ENCODE data around the gene ALDH1A3. TPM values are rescaled to one million over a fixed set of nuclear protein-coding genes. Genes with fewer than 3 reads are reported as not detected.
A peak's percentile ranks its signal among the peaks of the same experiment; 100 is the strongest.

The ALDH1A3 gene
- total RNA-seq, 1 donor from 2014 or later: 2.1 TPM

- DNase-seq (ENCODE audit: low spot score): no peak
These were observed 2.1 kb downstream of the ALDH1A3 start for GRCh38 chr15:100881573-100882336.

GRCh38 chr15:100885116-100885515, 5.5 kb downstream of the ALDH1A3 start:
- DNase-seq (ENCODE audit: low spot score): no peak

GRCh38 chr15:100885811-100886210, 6.2 kb downstream of the ALDH1A3 start:
- DNase-seq (ENCODE audit: low spot score): no peak

- DNase-seq (ENCODE audit: low spot score): no peak
These were observed 7.7 kb downstream of the ALDH1A3 start for GRCh38 chr15:100887211-100887913.

GRCh38 chr15:100889385-100890050, 9.9 kb downstream of the ALDH1A3 start:
- DNase-seq (ENCODE audit: low spot score): peak; percentile 51

GRCh38 chr15:100890051-100890720, 10.6 kb downstream of the ALDH1A3 start:
- DNase-seq (ENCODE audit: low spot score): no peak

- no peak for DNase-seq (ENCODE audit: low spot score)
These were observed 11.2 kb downstream of the ALDH1A3 start for GRCh38 chr15:100890850-100891249.

- DNase-seq (ENCODE audit: low spot score): no peak
These were observed 11.8 kb downstream of the ALDH1A3 start for GRCh38 chr15:100891307-100892012.

- no peak for DNase-seq (ENCODE audit: low spot score)
These were observed 12.4 kb downstream of the ALDH1A3 start for GRCh38 chr15:100892013-100892355.

- no peak for DNase-seq (ENCODE audit: low spot score)
These were observed 13.8 kb downstream of the ALDH1A3 start for GRCh38 chr15:100893261-100893963.

GRCh38 chr15:100893964-100894295, 14.3 kb downstream of the ALDH1A3 start:
- no peak for DNase-seq (ENCODE audit: low spot score)

GRCh38 chr15:100895721-100896120, 16.1 kb downstream of the ALDH1A3 start:
- DNase-seq (ENCODE audit: low spot score): no peak

GRCh38 chr15:100897221-100898151, 17.9 kb downstream of the ALDH1A3 start:
- no peak for DNase-seq (ENCODE audit: low spot score)

- DNase-seq (ENCODE audit: low spot score): no peak
These were observed 18.5 kb downstream of the ALDH1A3 start for GRCh38 chr15:100898152-100898490.

GRCh38 chr15:100898661-100899462, 19.2 kb downstream of the ALDH1A3 start:
- DNase-seq (ENCODE audit: low spot score): no peak

GRCh38 chr15:100899601-100900000, 20.0 kb downstream of the ALDH1A3 start:
- DNase-seq (ENCODE audit: low spot score): no peak

- no peak for DNase-seq (ENCODE audit: low spot score)
These were observed 20.6 kb downstream of the ALDH1A3 start for GRCh38 chr15:100900136-100900794.

- DNase-seq (ENCODE audit: low spot score): no peak
These were observed 21.2 kb downstream of the ALDH1A3 start for GRCh38 chr15:100900795-100901169.

- no peak for DNase-seq (ENCODE audit: low spot score)
These were observed 21.7 kb downstream of the ALDH1A3 start for GRCh38 chr15:100901296-100901695.

Measured in mucosa of gallbladder (tissue), 1 donor.